Esophagus squamous epithelium (tissue), 5 donors: ENCODE data around the gene CARMIL1. TPM values are rescaled to one million over a fixed set of nuclear protein-coding genes. Genes with fewer than 3 reads are reported as not detected.

Experiments
- DNase-seq: peaks from one replicate; lab custom pipeline; 2025; lab: John Stamatoyannopoulos, UW
- H3K27ac ChIP-seq, 4 donors: fragments of 200-600 bp; sonication (generic); one replicate each; pipeline ENCODE4 v1.5.1; 2016 to 2019; ENCODE audit warnings: mild to moderate bottlenecking in 1 of 4
- H3K27me3 ChIP-seq, 4 donors: fragments of 200-600 bp; sonication (generic); 1 replicate in 3 of 4; 2 replicates in 1 of 4; pipeline versions ENCODE4 v1.5.1 to v1.6.0; 2017 to 2021; ENCODE audit warnings: antibody characterized with exemption in 1 of 4
- H3K36me3 ChIP-seq, 3 donors: fragments of 200-600 bp; sonication (generic); one replicate each; pipeline ENCODE4 v1.5.1; 2016 to 2019
- H3K4me1 ChIP-seq, 3 donors: fragments of 200-600 bp; sonication (generic); one replicate each; pipeline ENCODE4 v1.5.1; 2017 to 2019
- H3K4me3 ChIP-seq, 4 donors: fragments of 200-600 bp; sonication (generic); 1 replicate in 3 of 4; 2 replicates in 1 of 4; pipeline ENCODE4 v1.5.1; 2016 to 2019; ENCODE audit warnings: mild to moderate bottlenecking in 2 of 4, moderate library complexity in 1 of 4
- H3K9me3 ChIP-seq, 3 donors: fragments of 200-600 bp; sonication (generic); one replicate each; pipeline ENCODE4 v1.5.1; 2016 to 2019
- CTCF ChIP-seq, 6 experiments: fragments of 450-650 bp in 4 of 6; fragments of 200-600 bp in 2 of 6; sonication (generic) in 2 of 6; IDR thresholded peaks; one replicate each; pipeline ENCODE4 v1.5.1; 2016 to 2019; ENCODE audit warnings: antibody characterized with exemption in 6 of 6, mild to moderate bottlenecking in 4 of 6, moderate library complexity in 4 of 6
- POLR2A ChIP-seq, 4 donors: fragments of 450-650 bp; IDR thresholded peaks; one replicate each; pipeline ENCODE4 v1.6.1; 2017; ENCODE audit warnings: antibody characterized with exemption in 4 of 4, mild to moderate bottlenecking in 4 of 4, moderate library complexity in 3 of 4
- WGBS, 2 donors: methylation state at CpG; one replicate each; pipeline ENCODE4 v1.1.5; 2018; 5-methylcytosine and 5-hydroxymethylcytosine counted together
- intact Hi-C: fragments of 100-400 bp; cut with DNase I; formaldehyde crosslinking; loops from one replicate; pipeline ENCODE4 v1.15.0; 2022
- total RNA-seq, 4 donors: library from RNA; depleted of rRNA; stranded (reverse); fragments of >200 nt; gene quantifications; one replicate each; pipeline ENCODE4 v1.1.0, GENCODE V29; 2016
- donor health status: DM: yes; HTN: yes; CAD: no.

The CARMIL1 gene
- total RNA-seq, 4 donors from 2014 or later: 7.2 to 19.7 (median 18.3) TPM

GRCh38 chr6:25326126-25326525 lies 47.0 kb downstream of the CARMIL1 start:
- Histone ChIP-seq H3K4me1 (peaks cover 0 to 15% (median 7%) of the 10 kb centered on the region in 3 donors), H3K9me3 (no peaks in the 10 kb centered on the region), H3K4me3 (no peak overlapping the region), H3K27ac (no peak overlapping the region), H3K36me3 (no peaks in the 10 kb centered on the region), H3K27me3 (no peaks in the 10 kb centered on the region)
- 81 to 92% methylated on average over 1 of the region's 4 CpGs for WGBS, 2 donors
- DNase-seq: no peak
- intact Hi-C loops: no loop called here
- TF ChIP-seq CTCF (IDR thresholded peaks at IDR 0.05): no peak
- TF ChIP-seq POLR2A (IDR thresholded peaks at IDR 0.05): no peak

GRCh38 chr6:25326960-25327359 lies 47.8 kb downstream of the CARMIL1 start:
- Histone ChIP-seq H3K27me3 (no peaks in the 10 kb centered on the region), H3K36me3 (no peaks in the 10 kb centered on the region), H3K27ac (no peak overlapping the region), H3K9me3 (no peaks in the 10 kb centered on the region), H3K4me3 (no peak overlapping the region), H3K4me1 (peaks cover 0 to 22% (median 7%) of the 10 kb centered on the region in 3 donors)
- no peak for TF ChIP-seq POLR2A (IDR thresholded peaks at IDR 0.05)
- TF ChIP-seq CTCF (IDR thresholded peaks at IDR 0.05): no peak
- 93% methylated on average over 4 of the region's 4 CpGs for WGBS, 2 donors
- intact Hi-C loops: no loop called here
- no peak for DNase-seq

GRCh38 chr6:25327432-25327831 lies 48.3 kb downstream of the CARMIL1 start:
- TF ChIP-seq POLR2A (IDR thresholded peaks at IDR 0.05): no peak
- no peak for TF ChIP-seq CTCF (IDR thresholded peaks at IDR 0.05)
- Histone ChIP-seq H3K4me1 (peaks cover 0 to 22% (median 7%) of the 10 kb centered on the region in 3 donors), H3K9me3 (no peaks in the 10 kb centered on the region), H3K4me3 (no peak overlapping the region), H3K36me3 (no peaks in the 10 kb centered on the region), H3K27me3 (no peaks in the 10 kb centered on the region), H3K27ac (no peak overlapping the region)
- 66 to 73% methylated on average over 2 of the region's 2 CpGs for WGBS, 2 donors
- no peak for DNase-seq
- intact Hi-C loops: no loop called here

- H3K4me1 ChIP-seq: peaks cover 0 to 28% (median 2%) of the 10 kb centered on the region in 3 donors
- no peak for DNase-seq
- intact Hi-C loops: no loop called here
Observed at GRCh38 chr6:25329161-25329817, 50.1 kb downstream of the CARMIL1 start.

More at GRCh38 chr6:25329161-25329817, 50.1 kb downstream of the CARMIL1 start:
- 76 to 91% methylated on average over 5 of the region's 5 CpGs for WGBS, 2 donors
- no peaks in the 10 kb centered on the region for H3K9me3 ChIP-seq
- TF ChIP-seq CTCF (IDR thresholded peaks at IDR 0.05) (no peak), POLR2A (IDR thresholded peaks at IDR 0.05) (no peak)
- no peaks in the 10 kb centered on the region for H3K36me3 ChIP-seq
- H3K4me3 ChIP-seq: no peak overlapping the region
- no peak overlapping the region for H3K27ac ChIP-seq
- no peaks in the 10 kb centered on the region for H3K27me3 ChIP-seq
